Measurements from ENCODE around the gene KANSL1. TPM values are rescaled to one million over a fixed set of nuclear protein-coding genes. Genes with fewer than 3 reads are reported as not detected.

KANSL1 gene
- polyA plus RNA-seq, 1 of the 3 experiments (the other 2 are of a cell fraction), result 10.0 TPM

DNA sequence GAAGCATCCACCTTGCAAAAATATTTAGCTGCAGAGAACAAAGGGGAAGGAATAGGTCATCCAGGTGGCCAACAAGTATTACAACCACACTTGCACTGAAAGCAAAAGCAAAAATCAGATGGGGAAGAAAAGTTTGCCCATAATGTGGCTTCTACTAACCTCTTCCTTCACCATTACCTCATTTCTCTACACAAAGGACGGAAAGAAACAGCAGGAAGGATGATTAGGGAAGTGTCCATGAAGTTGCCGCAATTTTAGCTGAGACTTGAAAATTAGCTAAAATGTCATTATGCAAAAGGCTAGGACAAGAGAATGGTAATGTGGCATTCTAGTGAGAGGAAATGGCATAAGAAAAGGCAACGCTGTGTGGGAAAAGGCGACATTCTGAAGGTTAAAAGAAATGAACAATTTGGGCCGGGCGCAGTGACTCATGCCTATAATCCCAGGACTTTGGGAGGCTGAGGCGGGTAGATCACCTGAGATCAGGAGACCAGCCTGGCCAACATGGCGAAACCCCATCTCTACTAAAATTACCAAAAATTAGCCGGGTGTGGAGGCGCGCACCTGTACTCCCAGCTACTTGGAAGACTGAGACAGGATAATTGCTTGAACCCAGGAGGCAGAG lies 13.7 kb downstream of the KANSL1 start:
- Histone ChIP-seq H3K9me2 (no peaks in the 10 kb centered on the region), H3K79me2 (ENCODE audit: insufficient read depth) (peaks cover 100% of the 10 kb centered on the region), H3K27ac (ENCODE audit: low read depth in 2 of 2, low read length in 1 of 2) (no peak overlapping the region), H3K4me3 (ENCODE audit: low read depth in 2 of 2, low read length in 1 of 2) (no peak overlapping the region), H3K4me1 (ENCODE audit: control insufficient read depth in 1 of 2, insufficient read depth in 2 of 2, low read depth in 1 of 2, low read length in 1 of 2) (peaks cover 1 to 14% of the 10 kb centered on the region in 2 experiments), H3K27me3 (ENCODE audit: insufficient read depth) (no peaks in the 10 kb centered on the region), H2AFZ (ENCODE audit: low read depth) (no peak overlapping the region), H3K4me2 (no peak overlapping the region), H3K9ac (no peak overlapping the region), H3K36me3 (replicated peaks in 1 of 2; ENCODE audit: control insufficient read depth in 1 of 2, insufficient read depth in 2 of 2, low read length in 1 of 2) (peaks cover 0 to 5% of the 10 kb centered on the region in 2 experiments), H4K20me1 (ENCODE audit: insufficient read depth) (peaks cover 100% of the 10 kb centered on the region), H3K9me3 (no peaks in the 10 kb centered on the region), H3F3A (replicated peaks; ENCODE audit: insufficient read depth) (no peaks in the 10 kb centered on the region)
- WGBS (ENCODE audit: low lambda C conversion rate), result 95% methylated on average over 11 of the region's 11 CpGs
- CTCF ChIA-PET, result interaction anchor here (0.9 to 11.1 kb wide), 4 partner anchors 8 to 177 kb away, joined by 3 to 68 read pairs (median 16); partner anchors contain the start of gene KANSL1
- TF ChIP-seq, protein P1, sequence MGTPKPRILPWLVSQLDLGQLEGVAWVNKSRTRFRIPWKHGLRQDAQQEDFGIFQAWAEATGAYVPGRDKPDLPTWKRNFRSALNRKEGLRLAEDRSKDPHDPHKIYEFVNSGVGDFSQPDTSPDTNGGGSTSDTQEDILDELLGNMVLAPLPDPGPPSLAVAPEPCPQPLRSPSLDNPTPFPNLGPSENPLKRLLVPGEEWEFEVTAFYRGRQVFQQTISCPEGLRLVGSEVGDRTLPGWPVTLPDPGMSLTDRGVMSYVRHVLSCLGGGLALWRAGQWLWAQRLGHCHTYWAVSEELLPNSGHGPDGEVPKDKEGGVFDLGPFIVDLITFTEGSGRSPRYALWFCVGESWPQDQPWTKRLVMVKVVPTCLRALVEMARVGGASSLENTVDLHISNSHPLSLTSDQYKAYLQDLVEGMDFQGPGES (IDR thresholded peaks at IDR 0.05; ENCODE audit: low read depth, low read length), result no peak
- TF ChIP-seq, protein P2, sequence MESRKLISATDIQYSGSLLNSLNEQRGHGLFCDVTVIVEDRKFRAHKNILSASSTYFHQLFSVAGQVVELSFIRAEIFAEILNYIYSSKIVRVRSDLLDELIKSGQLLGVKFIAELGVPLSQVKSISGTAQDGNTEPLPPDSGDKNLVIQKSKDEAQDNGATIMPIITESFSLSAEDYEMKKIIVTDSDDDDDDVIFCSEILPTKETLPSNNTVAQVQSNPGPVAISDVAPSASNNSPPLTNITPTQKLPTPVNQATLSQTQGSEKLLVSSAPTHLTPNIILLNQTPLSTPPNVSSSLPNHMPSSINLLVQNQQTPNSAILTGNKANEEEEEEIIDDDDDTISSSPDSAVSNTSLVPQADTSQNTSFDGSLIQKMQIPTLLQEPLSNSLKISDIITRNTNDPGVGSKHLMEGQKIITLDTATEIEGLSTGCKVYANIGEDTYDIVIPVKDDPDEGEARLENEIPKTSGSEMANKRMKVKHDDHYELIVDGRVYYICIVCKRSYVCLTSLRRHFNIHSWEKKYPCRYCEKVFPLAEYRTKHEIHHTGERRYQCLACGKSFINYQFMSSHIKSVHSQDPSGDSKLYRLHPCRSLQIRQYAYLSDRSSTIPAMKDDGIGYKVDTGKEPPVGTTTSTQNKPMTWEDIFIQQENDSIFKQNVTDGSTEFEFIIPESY (IDR thresholded peaks at IDR 0.05; ENCODE audit: borderline replicate concordance, low read depth), result no peak
- TF ChIP-seq FOSL2 (IDR thresholded peaks at IDR 0.05; ENCODE audit: borderline replicate concordance, low read depth), result no peak
- no peak for TF ChIP-seq RCOR1 (IDR thresholded peaks at IDR 0.05; ENCODE audit: low read length)
- TF ChIP-seq MXI1 (IDR thresholded peaks at IDR 0.05; ENCODE audit: low read depth, low read length), result no peak
- no peak for TF ChIP-seq TAF1 (IDR thresholded peaks at IDR 0.05; ENCODE audit: borderline replicate concordance, low read depth, low read length)
- no peak for TF ChIP-seq RFX5 (IDR thresholded peaks at IDR 0.05; ENCODE audit: low read length)
- TF ChIP-seq, protein P3, sequence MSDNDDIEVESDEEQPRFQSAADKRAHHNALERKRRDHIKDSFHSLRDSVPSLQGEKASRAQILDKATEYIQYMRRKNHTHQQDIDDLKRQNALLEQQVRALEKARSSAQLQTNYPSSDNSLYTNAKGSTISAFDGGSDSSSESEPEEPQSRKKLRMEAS (IDR thresholded peaks at IDR 0.05; ENCODE audit: low read depth), result no peak
- no peak for TF ChIP-seq NRF1 (IDR thresholded peaks at IDR 0.05; ENCODE audit: low read depth, low read length)
- no peak for TF ChIP-seq SMC3 (IDR thresholded peaks at IDR 0.05; ENCODE audit: low read depth, low read length)
- no peak for TF ChIP-seq RXRA (IDR thresholded peaks at IDR 0.05; ENCODE audit: borderline replicate concordance, low read depth)
- TF ChIP-seq, protein P4, sequence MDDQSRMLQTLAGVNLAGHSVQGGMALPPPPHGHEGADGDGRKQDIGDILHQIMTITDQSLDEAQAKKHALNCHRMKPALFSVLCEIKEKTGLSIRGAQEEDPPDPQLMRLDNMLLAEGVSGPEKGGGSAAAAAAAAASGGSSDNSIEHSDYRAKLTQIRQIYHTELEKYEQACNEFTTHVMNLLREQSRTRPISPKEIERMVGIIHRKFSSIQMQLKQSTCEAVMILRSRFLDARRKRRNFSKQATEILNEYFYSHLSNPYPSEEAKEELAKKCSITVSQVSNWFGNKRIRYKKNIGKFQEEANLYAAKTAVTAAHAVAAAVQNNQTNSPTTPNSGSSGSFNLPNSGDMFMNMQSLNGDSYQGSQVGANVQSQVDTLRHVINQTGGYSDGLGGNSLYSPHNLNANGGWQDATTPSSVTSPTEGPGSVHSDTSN (IDR thresholded peaks at IDR 0.05), result no peak
- no peak for TF ChIP-seq ELF1 (IDR thresholded peaks at IDR 0.05)
- TF ChIP-seq, protein P5, sequence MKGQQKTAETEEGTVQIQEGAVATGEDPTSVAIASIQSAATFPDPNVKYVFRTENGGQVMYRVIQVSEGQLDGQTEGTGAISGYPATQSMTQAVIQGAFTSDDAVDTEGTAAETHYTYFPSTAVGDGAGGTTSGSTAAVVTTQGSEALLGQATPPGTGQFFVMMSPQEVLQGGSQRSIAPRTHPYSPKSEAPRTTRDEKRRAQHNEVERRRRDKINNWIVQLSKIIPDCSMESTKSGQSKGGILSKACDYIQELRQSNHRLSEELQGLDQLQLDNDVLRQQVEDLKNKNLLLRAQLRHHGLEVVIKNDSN (IDR thresholded peaks at IDR 0.05; ENCODE audit: borderline replicate concordance, low read depth), result no peak
- POLR2A ChIA-PET, result no interaction called here
- no peak for DNase-seq
